Embryonic facial prominence (tissue), 1 donor: ENCODE measurements around the gene MEIOB.

Experiments
- DNase-seq: peaks from one replicate; pipeline ENCODE4 v3.0.0-alpha.2; 2016; ENCODE audit errors: extremely low spot score

Gene MEIOB

GRCh38 chr16:1788095-1788707 lies 83.8 kb downstream of the MEIOB start:
- DNase-seq: no peak

- DNase-seq: no peak
These were observed 84.5 kb downstream of the MEIOB start for GRCh38 chr16:1787322-1788094.

- DNase-seq: no peak
These were observed 85.0 kb downstream of the MEIOB start for GRCh38 chr16:1787056-1787321.

- no peak for DNase-seq
These were observed 85.5 kb downstream of the MEIOB start for GRCh38 chr16:1786242-1787055.

DNA sequence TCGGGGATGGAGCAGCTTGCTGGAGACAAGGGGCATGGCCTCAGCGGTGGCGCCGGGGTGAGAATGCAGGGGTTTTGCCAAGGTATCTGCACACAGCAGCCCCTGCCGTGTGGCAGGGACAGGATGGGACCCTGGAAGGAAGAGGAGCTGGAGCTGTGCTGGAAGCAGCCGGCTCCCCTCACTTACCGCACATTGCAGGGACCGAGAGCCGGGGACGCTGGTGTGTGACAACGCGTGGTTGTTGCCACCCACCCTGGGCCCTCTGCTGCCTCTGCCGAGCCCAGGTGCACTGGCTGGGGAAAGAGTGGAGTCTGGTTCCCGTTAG lies 86.2 kb downstream of the MEIOB start:
- DNase-seq: no peak

- DNase-seq: no peak
These were observed 86.8 kb downstream of the MEIOB start for GRCh38 chr16:1784977-1785845.
